ENCODE data around the gene NDUFB7. TPM values are rescaled to one million over a fixed set of nuclear protein-coding genes. Genes with fewer than 3 reads are reported as not detected.
A peak's percentile ranks its signal among the peaks of the same experiment; 100 is the strongest.
"Not testable (repeated sequence)": the region's sequence is repeated elsewhere in the genome, so short reads cannot be mapped to it uniquely, and the experiment has no call there.

Gene NDUFB7
- total RNA-seq, 1 experiment from 2014 or later: 180 TPM

DNA sequence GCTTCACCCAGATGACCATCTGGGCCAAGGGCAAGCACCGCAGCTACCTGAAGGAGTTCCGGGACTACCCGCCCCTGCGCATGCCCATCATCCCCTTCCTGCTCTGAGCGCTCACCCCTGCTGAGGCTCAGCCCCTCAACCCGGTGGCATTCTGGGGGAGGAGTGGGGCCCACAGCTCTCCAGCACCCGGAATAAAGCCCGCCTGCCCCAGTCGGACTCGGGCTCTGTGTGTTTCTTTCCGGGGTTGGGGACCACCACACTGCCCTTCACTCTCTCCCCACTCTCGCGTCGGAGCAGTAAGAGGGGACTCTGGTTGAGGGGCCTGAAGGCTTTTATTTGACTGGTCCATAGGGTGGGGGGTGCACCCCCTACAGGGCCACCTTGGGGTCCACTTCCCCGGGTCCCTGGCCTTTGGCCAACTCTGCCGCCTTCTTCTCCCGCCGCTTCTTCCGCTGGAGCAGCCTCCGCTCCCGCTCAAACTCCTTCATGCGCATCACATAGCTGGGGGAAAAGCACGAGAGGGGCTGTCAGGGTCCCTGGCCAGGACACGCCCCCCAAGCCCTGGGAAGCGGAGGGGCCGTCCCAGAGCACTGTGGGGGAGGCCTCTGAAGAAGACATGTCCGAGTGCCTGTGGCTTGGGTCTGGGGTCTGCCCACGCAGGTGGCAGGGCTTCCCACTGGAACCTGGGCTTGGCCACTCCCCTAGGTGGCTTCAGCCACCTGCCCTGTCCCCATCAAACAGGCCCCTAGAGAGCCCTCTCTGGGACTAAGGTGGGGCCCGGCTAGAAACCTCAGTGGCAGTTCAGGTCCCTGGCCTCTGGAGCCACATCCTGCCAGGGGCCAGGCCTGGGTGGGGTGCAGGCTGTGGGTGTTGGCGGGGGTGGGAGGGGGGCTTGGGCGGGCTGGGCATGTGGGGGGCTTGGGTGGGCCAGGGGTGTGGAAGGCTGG lies 5.8 kb downstream of the NDUFB7 start:
- CTCF ChIA-PET: no interaction called here
- POLR2A ChIA-PET: no interaction called here
- H3K27me3 ChIP-seq (ENCODE audit: control insufficient read depth, insufficient read depth, low read length): no peaks in the 10 kb centered on the region
- no TSS peak for BruUV-seq (replicated peaks)
- TF ChIP-seq POLR2AphosphoS5 (IDR thresholded peaks at IDR 0.05; ENCODE audit: low read depth, low read length): no peak
- TF ChIP-seq SIN3A (IDR thresholded peaks at IDR 0.05; ENCODE audit: borderline replicate concordance, insufficient read depth, low read depth, low read length): no peak
- TF ChIP-seq, protein P1, sequence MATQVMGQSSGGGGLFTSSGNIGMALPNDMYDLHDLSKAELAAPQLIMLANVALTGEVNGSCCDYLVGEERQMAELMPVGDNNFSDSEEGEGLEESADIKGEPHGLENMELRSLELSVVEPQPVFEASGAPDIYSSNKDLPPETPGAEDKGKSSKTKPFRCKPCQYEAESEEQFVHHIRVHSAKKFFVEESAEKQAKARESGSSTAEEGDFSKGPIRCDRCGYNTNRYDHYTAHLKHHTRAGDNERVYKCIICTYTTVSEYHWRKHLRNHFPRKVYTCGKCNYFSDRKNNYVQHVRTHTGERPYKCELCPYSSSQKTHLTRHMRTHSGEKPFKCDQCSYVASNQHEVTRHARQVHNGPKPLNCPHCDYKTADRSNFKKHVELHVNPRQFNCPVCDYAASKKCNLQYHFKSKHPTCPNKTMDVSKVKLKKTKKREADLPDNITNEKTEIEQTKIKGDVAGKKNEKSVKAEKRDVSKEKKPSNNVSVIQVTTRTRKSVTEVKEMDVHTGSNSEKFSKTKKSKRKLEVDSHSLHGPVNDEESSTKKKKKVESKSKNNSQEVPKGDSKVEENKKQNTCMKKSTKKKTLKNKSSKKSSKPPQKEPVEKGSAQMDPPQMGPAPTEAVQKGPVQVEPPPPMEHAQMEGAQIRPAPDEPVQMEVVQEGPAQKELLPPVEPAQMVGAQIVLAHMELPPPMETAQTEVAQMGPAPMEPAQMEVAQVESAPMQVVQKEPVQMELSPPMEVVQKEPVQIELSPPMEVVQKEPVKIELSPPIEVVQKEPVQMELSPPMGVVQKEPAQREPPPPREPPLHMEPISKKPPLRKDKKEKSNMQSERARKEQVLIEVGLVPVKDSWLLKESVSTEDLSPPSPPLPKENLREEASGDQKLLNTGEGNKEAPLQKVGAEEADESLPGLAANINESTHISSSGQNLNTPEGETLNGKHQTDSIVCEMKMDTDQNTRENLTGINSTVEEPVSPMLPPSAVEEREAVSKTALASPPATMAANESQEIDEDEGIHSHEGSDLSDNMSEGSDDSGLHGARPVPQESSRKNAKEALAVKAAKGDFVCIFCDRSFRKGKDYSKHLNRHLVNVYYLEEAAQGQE (IDR thresholded peaks at IDR 0.05; ENCODE audit: insufficient read depth in 1 of 2, low read depth in 2 of 2, low read length in 1 of 2): no peak
- TF ChIP-seq CTCF (IDR thresholded peaks at IDR 0.05): no peak
- TF ChIP-seq TCF7L2 (IDR thresholded peaks at IDR 0.05; ENCODE audit: low read depth, low read length): no peak
- intact Hi-C loops (cut with micrococcal nuclease; ENCODE audit: unreplicated experiment): no loop called here
- H3K36me3 ChIP-seq (ENCODE audit: control insufficient read depth, insufficient read depth, low read length): no peaks in the 10 kb centered on the region
- DNase-seq (ENCODE audit: low read depth, low spot score): no peak
- ATAC-seq: no peak
- H3K9me3 ChIP-seq (ENCODE audit: control insufficient read depth, insufficient read depth, low read depth, low read length): no peaks in the 10 kb centered on the region
- in situ Hi-C loops (cut with HindIII; ENCODE audit: low pct_unique_long_range_greater_than_20kb, low sequenced_read_pairs): no loop called here
- no peak overlapping the region for H3K4me3 ChIP-seq (ENCODE audit: low read depth in 2 of 2, low read length in 2 of 2)
- peaks cover 24% of the 10 kb centered on the region for H3K4me1 ChIP-seq (ENCODE audit: control insufficient read depth, insufficient read depth, low read length)
- no peak overlapping the region for H3K27ac ChIP-seq (ENCODE audit: low read length)

- intact Hi-C loops (cut with micrococcal nuclease; ENCODE audit: unreplicated experiment): no loop called here
- no TSS peak for BruUV-seq (replicated peaks)
- Histone ChIP-seq H3K36me3 (ENCODE audit: control insufficient read depth, insufficient read depth, low read length) (no peaks in the 10 kb centered on the region), H3K27ac (ENCODE audit: low read length) (no peak overlapping the region), H3K4me3 (ENCODE audit: low read depth in 2 of 2, low read length in 2 of 2) (no peak overlapping the region), H3K9me3 (ENCODE audit: control insufficient read depth, insufficient read depth, low read depth, low read length) (no peaks in the 10 kb centered on the region), H3K27me3 (ENCODE audit: control insufficient read depth, insufficient read depth, low read length) (no peaks in the 10 kb centered on the region), H3K4me1 (ENCODE audit: control insufficient read depth, insufficient read depth, low read length) (peaks cover 28% of the 10 kb centered on the region)
- ChIA-PET POLR2A (no interaction called here), CTCF (no interaction called here)
- in situ Hi-C loops (cut with HindIII; ENCODE audit: low pct_unique_long_range_greater_than_20kb, low sequenced_read_pairs): no loop called here
- TF ChIP-seq, protein P1 (IDR thresholded peaks at IDR 0.05; ENCODE audit: insufficient read depth in 1 of 2, low read depth in 2 of 2, low read length in 1 of 2): no peak
- TF ChIP-seq POLR2AphosphoS5 (IDR thresholded peaks at IDR 0.05; ENCODE audit: low read depth, low read length) (no peak), SIN3A (IDR thresholded peaks at IDR 0.05; ENCODE audit: borderline replicate concordance, insufficient read depth, low read depth, low read length) (no peak), CTCF (IDR thresholded peaks at IDR 0.05) (no peak), TCF7L2 (IDR thresholded peaks at IDR 0.05; ENCODE audit: low read depth, low read length) (no peak)
- no peak for DNase-seq (ENCODE audit: low read depth, low spot score)
- no peak for ATAC-seq
These were observed 6.6 kb downstream of the NDUFB7 start for GRCh38 chr19:14565298-14565679.

DNA sequence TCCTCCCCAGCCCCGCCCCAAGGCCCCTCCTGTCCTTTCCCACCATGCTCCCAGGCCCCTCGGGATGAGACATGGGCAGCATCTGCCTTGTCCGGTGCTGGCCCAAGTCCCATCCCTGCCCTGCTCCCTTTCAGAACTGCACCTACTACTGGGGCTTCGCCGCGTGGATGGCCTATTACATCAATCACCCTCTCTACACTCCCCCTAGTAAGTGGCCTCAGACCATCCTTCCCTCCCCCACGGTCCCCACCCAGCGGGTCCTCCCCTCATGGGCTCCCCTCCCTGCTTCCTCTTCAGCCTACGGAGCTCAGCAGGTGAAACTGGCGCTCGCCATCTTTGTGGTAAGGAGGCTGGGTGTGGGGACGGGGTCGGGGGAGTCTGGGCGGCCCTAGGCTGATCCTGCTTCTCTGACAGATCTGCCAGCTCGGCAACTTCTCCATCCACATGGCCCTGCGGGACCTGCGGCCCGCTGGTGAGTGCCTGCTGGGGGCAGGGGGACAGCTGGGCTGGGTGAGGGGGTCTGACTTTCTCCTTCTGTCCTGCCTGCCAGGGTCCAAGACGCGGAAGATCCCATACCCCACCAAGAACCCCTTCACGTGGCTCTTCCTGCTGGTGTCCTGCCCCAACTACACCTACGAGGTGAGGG lies 7.1 kb downstream of the NDUFB7 start:
- CTCF ChIA-PET; in situ Hi-C loops (cut with HindIII; ENCODE audit: low pct_unique_long_range_greater_than_20kb, low sequenced_read_pairs): not testable (repeated sequence)

More for the DNA sequence above, 7.1 kb downstream of the NDUFB7 start:
- POLR2A ChIA-PET; H3K9me3 ChIP-seq (ENCODE audit: control insufficient read depth, insufficient read depth, low read depth, low read length); H3K4me3 ChIP-seq (ENCODE audit: low read depth in 2 of 2, low read length in 2 of 2); H3K27ac ChIP-seq (ENCODE audit: low read length); DNase-seq (ENCODE audit: low read depth, low spot score); H3K36me3 ChIP-seq (ENCODE audit: control insufficient read depth, insufficient read depth, low read length); intact Hi-C loops (cut with micrococcal nuclease; ENCODE audit: unreplicated experiment); H3K27me3 ChIP-seq (ENCODE audit: control insufficient read depth, insufficient read depth, low read length): not testable (repeated sequence)
- peaks cover 33% of the 10 kb centered on the region for H3K4me1 ChIP-seq (ENCODE audit: control insufficient read depth, insufficient read depth, low read length)
- ATAC-seq: peak; percentile 1; the same call in 1 of the 2 replicates
- TSS peak; percentile 96 for BruUV-seq (replicated peaks)
